WTC11 (cell line): ENCODE results near the gene CBX6. TPM values are rescaled to one million over a fixed set of nuclear protein-coding genes. Genes with fewer than 3 reads are reported as not detected.

ENCODE experiments used
- ATAC-seq: fragments of 200-7000 bp; cut with Tn5 transposase; 2 replicates; pipeline ENCODE4 v1.10.0; 2021; ENCODE audit warnings: mild to moderate bottlenecking, moderate library complexity
- CTCF ChIA-PET: fragments of 300-600 bp; sonication (Branson Sonifier 250); formaldehyde crosslinking; loops from one replicate; lab custom pipeline; 2021; ENCODE audit warnings: antibody characterized with exemption; lab: Charles Lee
- POLR2A ChIA-PET: fragments of 350-600 bp; sonication (Branson Sonifier 250); formaldehyde crosslinking; loops from one replicate; lab custom pipeline; 2021; ENCODE audit warnings: antibody characterized with exemption; lab: Charles Lee
- DNase-seq: peaks from one replicate; pipeline ENCODE4 v3.0.0; 2021; ENCODE audit warnings: low spot score
- H3K27ac Mint-ChIP-seq: 2 replicates; pipeline ENCODE4 v1.8.0; 2021; ENCODE audit warnings: mixed read lengths
- H3K27me3 Mint-ChIP-seq: 2 replicates; pipeline ENCODE4 v1.8.0; 2021; ENCODE audit warnings: low read depth, mild to moderate bottlenecking, moderate library complexity, mixed read lengths
- H3K36me3 Mint-ChIP-seq: 2 replicates; pipeline ENCODE4 v1.8.0; 2021; ENCODE audit warnings: mixed read lengths
- H3K4me1 Mint-ChIP-seq: 2 replicates; pipeline ENCODE4 v1.8.0; 2022; ENCODE audit warnings: mixed read lengths
- H3K4me3 Mint-ChIP-seq: 2 replicates; pipeline ENCODE4 v1.8.0; 2021; ENCODE audit warnings: mild to moderate bottlenecking, moderate library complexity, mixed read lengths
- H3K9me3 Mint-ChIP-seq: 2 replicates; pipeline ENCODE4 v1.8.0; 2021; ENCODE audit warnings: mixed read lengths
- GTF2I ChIP-seq: fragments of 250-450 bp; sonication (Bioruptor Pico); conservative IDR thresholded peaks from 2 replicates; pipeline ENCODE4 v1.4.0; 2021; ENCODE audit warnings: mild to moderate bottlenecking
- HMGA2 ChIP-seq: fragments of 250-450 bp; sonication (Bioruptor Pico); IDR thresholded peaks from 2 replicates; pipeline ENCODE4 v1.4.0; 2021; ENCODE audit warnings: mild to moderate bottlenecking, moderate library complexity
- HMGXB4 ChIP-seq: sonication (generic); formaldehyde crosslinking; IDR thresholded peaks from 2 replicates; pipeline ENCODE4 v1.8.1; 2023; ENCODE audit warnings: mild to moderate bottlenecking, moderate library complexity, missing genetic modification reagents
- MXD4 ChIP-seq: fragments of 250-450 bp; sonication (Bioruptor Pico); IDR thresholded peaks from 2 replicates; pipeline ENCODE4 v1.8.0; 2021; ENCODE audit warnings: mild to moderate bottlenecking, moderate library complexity, borderline replicate concordance
- OVOL2 ChIP-seq: fragments of 250-450 bp; sonication (Bioruptor Pico); IDR thresholded peaks from 2 replicates; pipeline ENCODE4 v1.9.0; 2021; ENCODE audit warnings: mild to moderate bottlenecking, borderline replicate concordance
- SOX15 ChIP-seq: fragments of 250-450 bp; sonication (Bioruptor Pico); IDR thresholded peaks from 2 replicates; pipeline ENCODE4 v1.9.0; 2021; ENCODE audit warnings: mild to moderate bottlenecking
- TCF7 ChIP-seq: sonication (generic); formaldehyde crosslinking; IDR thresholded peaks from 2 replicates; pipeline ENCODE4 v1.8.0; 2022; ENCODE audit warnings: mild to moderate bottlenecking, low read depth, missing genetic modification reagents, moderate library complexity
- ZBTB21 ChIP-seq: sonication (generic); formaldehyde crosslinking; IDR thresholded peaks from 2 replicates; pipeline ENCODE4 v1.8.1; 2023; ENCODE audit warnings: mild to moderate bottlenecking, missing genetic modification reagents, borderline replicate concordance
- ZNF532 ChIP-seq: fragments of 250-450 bp; sonication (Bioruptor Pico); IDR thresholded peaks from 2 replicates; pipeline ENCODE4 v1.9.0; 2021; ENCODE audit warnings: mild to moderate bottlenecking, borderline replicate concordance
- ZSCAN18 ChIP-seq: fragments of 250-450 bp; sonication (Bioruptor Pico); IDR thresholded peaks from 2 replicates; pipeline ENCODE4 v2.1.2; 2022; ENCODE audit warnings: mild to moderate bottlenecking, moderate library complexity
- total RNA-seq: library from RNA; stranded (reverse); gene quantifications from 3 replicates; pipeline ENCODE4 v1.2.3, GENCODE V29; 2021
- TF ChIP-seq, protein P1 (sequence below): fragments of 250-450 bp; sonication (Bioruptor Pico); IDR thresholded peaks from 2 replicates; pipeline ENCODE4 v1.9.0; 2021; ENCODE audit warnings: mild to moderate bottlenecking
- TF ChIP-seq, protein P2 (sequence below): sonication (generic); formaldehyde crosslinking; IDR thresholded peaks from 2 replicates; pipeline ENCODE4 v1.8.0; 2022; ENCODE audit warnings: mild to moderate bottlenecking, missing genetic modification reagents
- TF ChIP-seq, protein P3 (sequence below): sonication (generic); formaldehyde crosslinking; IDR thresholded peaks from 2 replicates; pipeline ENCODE4 v1.8.1; 2022; ENCODE audit warnings: mild to moderate bottlenecking, moderate library complexity, missing genetic modification reagents
- TF ChIP-seq, protein P4 (sequence below): sonication (generic); formaldehyde crosslinking; IDR thresholded peaks from 2 replicates; pipeline ENCODE4 v1.8.0; 2023; ENCODE audit warnings: mild to moderate bottlenecking, missing genetic modification reagents

The CBX6 gene
- total RNA-seq, 1 experiment from 2014 or later = 27.0 TPM

DNA sequence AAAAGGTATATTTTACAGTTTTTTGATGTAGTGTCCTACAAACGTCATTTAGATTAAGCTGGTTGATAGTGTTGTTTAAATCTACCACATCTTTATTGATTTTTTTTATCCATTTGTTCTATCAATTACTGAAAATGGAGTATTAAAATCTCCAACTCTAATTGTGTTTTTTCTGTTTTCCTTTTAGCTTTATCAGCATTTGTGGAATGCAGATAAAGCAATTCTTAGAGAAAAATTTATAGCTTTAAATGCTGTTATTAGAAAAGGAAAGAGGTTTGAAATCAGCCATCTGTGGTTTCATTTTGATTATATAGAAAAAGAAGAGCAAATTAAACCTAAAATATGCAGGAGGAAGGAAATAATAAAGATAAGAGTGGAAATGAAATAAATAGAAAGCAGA lies 39.4 kb upstream of the CBX6 start:
- ChIA-PET CTCF (no interaction called here), POLR2A (no interaction called here)
- ATAC-seq (no peak), DNase-seq (no peak)
- no peak for TF ChIP-seq GTF2I (CRISPR knock-in tag)
- TF ChIP-seq, protein P1, sequence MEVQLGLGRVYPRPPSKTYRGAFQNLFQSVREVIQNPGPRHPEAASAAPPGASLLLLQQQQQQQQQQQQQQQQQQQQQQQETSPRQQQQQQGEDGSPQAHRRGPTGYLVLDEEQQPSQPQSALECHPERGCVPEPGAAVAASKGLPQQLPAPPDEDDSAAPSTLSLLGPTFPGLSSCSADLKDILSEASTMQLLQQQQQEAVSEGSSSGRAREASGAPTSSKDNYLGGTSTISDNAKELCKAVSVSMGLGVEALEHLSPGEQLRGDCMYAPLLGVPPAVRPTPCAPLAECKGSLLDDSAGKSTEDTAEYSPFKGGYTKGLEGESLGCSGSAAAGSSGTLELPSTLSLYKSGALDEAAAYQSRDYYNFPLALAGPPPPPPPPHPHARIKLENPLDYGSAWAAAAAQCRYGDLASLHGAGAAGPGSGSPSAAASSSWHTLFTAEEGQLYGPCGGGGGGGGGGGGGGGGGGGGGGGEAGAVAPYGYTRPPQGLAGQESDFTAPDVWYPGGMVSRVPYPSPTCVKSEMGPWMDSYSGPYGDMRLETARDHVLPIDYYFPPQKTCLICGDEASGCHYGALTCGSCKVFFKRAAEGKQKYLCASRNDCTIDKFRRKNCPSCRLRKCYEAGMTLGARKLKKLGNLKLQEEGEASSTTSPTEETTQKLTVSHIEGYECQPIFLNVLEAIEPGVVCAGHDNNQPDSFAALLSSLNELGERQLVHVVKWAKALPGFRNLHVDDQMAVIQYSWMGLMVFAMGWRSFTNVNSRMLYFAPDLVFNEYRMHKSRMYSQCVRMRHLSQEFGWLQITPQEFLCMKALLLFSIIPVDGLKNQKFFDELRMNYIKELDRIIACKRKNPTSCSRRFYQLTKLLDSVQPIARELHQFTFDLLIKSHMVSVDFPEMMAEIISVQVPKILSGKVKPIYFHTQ (CRISPR knock-in tag) = no peak
- TF ChIP-seq SOX15 = no peak
- no peak for TF ChIP-seq TCF7
- TF ChIP-seq HMGA2 (CRISPR knock-in tag) = no peak
- no peak for TF ChIP-seq ZSCAN18 (CRISPR knock-in tag)
- TF ChIP-seq, protein P2, sequence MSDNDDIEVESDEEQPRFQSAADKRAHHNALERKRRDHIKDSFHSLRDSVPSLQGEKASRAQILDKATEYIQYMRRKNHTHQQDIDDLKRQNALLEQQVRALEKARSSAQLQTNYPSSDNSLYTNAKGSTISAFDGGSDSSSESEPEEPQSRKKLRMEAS = no peak
- TF ChIP-seq, protein P3, sequence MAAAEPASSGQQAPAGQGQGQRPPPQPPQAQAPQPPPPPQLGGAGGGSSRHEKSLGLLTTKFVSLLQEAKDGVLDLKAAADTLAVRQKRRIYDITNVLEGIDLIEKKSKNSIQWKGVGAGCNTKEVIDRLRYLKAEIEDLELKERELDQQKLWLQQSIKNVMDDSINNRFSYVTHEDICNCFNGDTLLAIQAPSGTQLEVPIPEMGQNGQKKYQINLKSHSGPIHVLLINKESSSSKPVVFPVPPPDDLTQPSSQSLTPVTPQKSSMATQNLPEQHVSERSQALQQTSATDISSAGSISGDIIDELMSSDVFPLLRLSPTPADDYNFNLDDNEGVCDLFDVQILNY (CRISPR knock-in tag) = no peak
- TF ChIP-seq HMGXB4 (CRISPR knock-in tag) = no peak
- TF ChIP-seq, protein P4, sequence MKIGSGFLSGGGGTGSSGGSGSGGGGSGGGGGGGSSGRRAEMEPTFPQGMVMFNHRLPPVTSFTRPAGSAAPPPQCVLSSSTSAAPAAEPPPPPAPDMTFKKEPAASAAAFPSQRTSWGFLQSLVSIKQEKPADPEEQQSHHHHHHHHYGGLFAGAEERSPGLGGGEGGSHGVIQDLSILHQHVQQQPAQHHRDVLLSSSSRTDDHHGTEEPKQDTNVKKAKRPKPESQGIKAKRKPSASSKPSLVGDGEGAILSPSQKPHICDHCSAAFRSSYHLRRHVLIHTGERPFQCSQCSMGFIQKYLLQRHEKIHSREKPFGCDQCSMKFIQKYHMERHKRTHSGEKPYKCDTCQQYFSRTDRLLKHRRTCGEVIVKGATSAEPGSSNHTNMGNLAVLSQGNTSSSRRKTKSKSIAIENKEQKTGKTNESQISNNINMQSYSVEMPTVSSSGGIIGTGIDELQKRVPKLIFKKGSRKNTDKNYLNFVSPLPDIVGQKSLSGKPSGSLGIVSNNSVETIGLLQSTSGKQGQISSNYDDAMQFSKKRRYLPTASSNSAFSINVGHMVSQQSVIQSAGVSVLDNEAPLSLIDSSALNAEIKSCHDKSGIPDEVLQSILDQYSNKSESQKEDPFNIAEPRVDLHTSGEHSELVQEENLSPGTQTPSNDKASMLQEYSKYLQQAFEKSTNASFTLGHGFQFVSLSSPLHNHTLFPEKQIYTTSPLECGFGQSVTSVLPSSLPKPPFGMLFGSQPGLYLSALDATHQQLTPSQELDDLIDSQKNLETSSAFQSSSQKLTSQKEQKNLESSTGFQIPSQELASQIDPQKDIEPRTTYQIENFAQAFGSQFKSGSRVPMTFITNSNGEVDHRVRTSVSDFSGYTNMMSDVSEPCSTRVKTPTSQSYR (CRISPR knock-in tag) = no peak
- TF ChIP-seq MXD4 (CRISPR knock-in tag) = no peak
- no peak for TF ChIP-seq ZBTB21 (CRISPR knock-in tag)
- no peak for TF ChIP-seq ZNF532 (CRISPR knock-in tag)
- no peak for TF ChIP-seq OVOL2 (CRISPR knock-in tag)
- Mint-ChIP-seq H3K36me3 (peaks cover under 1% of the 10 kb centered on the region), H3K4me3 (no peak overlapping the region), H3K4me1 (no peaks in the 10 kb centered on the region), H3K27me3 (peaks cover 33% of the 10 kb centered on the region), H3K9me3 (peaks cover 48% of the 10 kb centered on the region), H3K27ac (no peak overlapping the region)
